Activated CD4-positive, alpha-beta T cell treated with anti-CD3 and anti-CD28 coated beads for 48 hours (primary cell): ENCODE measurements around the gene IL31.

Experiments
- DNase-seq: peaks from one replicate; pipeline ENCODE4 v3.0.0-alpha.2; 2020

Gene IL31

GRCh38 chr12:122150127-122150681, 23.8 kb downstream of the IL31 start:
- no peak for DNase-seq

DNA sequence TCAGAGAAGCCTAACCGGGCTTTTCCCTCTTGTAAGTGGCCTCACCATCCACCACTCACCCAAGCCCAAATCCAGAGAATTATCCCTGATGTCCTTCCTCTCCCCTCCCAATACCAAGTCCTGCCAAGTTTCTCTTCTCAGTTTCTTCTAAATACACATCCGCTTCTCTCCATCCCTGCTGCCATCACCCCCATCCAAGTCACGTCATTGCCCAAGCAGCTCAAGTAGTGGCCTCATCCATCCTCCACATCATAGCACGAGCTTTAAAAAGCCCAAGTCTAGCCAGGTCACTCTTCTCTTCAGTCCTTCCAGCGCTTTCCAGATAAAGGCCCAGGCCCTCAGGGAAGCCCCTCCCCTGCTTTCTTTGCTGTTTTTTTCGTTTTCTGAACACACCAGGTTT, 25.4 kb downstream of the IL31 start:
- no peak for DNase-seq

- DNase-seq = no peak
Observed at GRCh38 chr12:122147514-122148290, 26.3 kb downstream of the IL31 start.

DNA sequence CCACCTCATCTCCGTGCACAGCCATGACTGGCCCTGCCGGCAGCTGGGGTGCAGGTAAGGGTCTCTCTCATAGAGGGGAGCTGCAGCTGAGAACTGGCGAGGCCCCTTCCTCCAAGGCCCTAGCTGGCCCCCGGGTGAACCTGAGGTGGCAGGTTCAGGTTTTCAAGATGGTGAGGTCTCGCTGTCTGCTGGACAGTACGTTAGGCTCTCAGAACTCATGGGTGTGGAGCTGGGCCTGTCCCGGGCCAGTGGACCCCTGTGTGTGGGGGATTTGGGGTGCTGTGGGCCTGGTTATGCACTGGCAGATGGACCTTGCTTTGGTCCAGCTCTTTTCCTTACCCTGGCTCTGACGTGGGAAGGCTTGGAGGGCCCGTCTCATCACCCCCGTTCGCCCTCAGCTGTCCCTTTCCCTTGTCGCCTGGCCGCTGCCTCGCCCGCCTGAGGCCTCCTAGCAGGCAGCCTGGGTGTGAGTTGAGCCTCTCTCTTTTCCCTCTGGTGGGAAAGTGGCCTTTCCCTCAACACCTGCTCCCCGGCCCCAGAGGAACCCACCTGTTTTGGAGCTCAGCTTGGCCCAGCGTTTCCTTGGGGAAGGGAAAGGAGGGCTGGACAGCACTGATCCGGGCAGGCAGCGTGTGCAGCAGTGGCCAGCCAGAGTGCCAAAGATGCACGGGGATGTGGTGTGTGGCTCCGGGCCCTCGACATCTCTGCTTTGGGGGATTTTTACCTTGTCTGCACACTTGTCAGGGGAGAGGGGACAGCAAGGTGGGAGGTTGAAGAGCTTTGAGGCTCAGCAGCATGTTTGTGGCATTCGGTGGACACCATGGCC, 28.3 kb downstream of the IL31 start:
- no peak for DNase-seq

- no peak for DNase-seq
Observed at GRCh38 chr12:122144885-122145284, 29.1 kb downstream of the IL31 start.

DNA sequence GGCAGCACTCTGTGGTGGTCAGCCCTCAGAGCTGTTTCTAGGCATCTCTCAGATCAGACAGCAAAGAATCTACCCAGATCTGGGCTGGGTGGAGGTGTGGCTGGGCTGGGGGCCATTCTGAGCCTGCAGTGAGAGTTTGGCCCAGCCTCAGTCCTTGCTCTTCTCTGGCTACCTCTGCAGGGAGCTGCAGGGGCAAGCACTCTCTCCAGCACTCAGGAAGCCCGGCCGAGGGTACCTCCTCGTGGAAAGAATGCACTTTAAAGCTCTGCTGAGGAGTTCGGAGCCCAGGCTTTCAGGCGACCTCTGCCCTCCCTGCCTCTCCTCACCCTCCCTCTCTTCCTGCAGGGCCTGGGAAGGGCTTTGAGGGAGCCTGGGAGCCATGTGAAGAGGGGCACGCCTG, 31.2 kb downstream of the IL31 start:
- DNase-seq = no peak

DNA sequence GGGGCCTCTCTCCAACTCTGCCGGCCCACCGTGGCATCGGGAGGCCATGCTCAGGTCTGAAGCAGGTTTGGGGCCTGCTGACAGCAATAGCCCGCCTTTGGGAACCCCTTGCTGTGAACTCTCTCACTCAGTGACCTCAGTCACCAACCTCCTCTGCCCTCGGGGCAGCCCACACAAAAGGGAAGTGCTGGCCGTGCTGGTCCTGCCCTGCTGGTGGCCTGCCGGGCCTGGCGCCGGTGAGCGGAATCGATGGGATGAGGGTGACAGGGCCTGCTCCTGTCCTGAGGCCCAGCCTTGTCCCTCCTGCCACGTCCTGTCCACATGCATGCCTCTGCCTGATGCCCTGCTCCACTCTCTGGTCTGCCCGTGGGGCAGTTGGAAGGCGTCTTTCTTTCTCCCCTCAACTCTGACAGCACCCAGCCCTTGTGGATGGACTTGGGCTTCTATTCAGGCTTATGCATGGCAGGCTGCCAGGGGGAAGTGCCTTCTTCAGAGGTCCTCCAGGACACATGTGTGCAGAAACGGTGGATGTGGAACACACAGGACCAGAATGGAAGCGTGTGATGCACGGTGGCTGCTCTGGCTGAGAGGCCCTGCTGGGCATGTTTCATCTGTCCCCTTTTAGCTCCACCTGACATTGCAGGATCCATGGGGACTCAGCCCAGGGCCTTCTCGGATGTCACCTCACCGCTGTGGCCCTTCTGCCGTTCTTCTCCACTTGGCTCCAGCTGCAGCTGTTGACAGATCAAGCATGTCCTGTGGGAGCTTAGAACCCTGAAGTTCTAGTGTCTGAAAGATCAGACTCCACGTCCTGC, 31.9 kb downstream of the IL31 start:
- DNase-seq = no peak

DNA sequence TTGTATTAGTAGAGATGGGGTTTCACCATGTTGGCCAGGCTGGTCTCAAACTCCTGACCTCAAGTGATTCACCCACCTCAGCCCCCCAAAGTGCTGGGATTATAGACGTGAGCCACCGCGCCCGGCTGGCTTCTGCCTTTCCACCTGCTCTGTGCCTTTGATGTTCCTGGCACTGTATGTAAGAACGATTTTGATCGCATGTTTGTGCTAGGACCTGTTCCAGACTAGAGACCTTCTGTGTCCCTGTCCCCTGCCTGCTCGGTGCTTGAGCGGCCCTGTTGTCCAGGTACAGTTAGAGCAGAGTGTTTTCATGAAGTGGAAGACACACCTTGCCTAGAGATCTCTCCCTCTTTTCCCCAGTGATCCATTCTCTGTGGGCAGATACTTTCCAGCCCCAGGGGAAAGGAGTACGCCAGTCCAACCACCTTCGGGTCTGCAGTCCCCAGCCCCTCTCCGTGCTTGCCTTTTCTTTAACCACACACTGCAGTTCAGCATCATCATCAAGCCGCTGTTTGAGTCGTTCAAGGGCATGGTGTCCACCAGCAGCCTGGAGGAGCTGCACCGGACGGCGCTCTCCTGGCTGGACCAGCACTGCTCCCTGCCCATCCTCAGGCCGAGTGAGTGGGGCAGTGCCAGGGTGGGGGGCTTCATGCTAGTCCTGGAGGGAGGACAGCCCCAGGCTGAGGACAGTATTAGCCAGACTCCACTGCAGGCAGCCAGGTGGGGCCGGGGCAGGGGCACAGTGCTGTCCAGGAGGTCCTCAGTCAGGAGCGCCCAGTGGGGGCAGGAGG, 33.4 kb downstream of the IL31 start:
- DNase-seq = no peak

- DNase-seq = no peak
Observed at GRCh38 chr12:122139941-122140340, 34.1 kb downstream of the IL31 start.

GRCh38 chr12:122139266-122139665, 34.8 kb downstream of the IL31 start:
- DNase-seq = no peak

DNA sequence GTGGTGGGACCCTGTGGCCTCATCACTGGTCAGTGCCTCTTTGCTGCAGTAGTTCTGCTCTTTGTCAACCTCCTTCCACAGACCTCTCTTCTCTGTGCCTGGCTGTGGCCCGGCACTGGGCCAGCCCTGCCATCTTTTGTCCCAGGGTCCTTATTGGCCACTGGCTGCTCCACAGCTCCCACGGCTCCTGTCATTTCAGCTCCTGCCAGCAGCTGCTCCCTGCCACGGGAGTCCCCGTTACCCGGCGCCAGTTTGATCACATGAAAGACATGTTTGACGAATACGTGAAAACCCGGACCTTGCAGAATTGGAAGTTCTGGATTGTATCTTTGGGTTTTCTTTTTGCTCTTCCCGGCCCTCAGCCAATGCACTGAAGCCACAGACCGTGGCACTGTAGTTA, 35.4 kb downstream of the IL31 start:
- DNase-seq = no peak

DNA sequence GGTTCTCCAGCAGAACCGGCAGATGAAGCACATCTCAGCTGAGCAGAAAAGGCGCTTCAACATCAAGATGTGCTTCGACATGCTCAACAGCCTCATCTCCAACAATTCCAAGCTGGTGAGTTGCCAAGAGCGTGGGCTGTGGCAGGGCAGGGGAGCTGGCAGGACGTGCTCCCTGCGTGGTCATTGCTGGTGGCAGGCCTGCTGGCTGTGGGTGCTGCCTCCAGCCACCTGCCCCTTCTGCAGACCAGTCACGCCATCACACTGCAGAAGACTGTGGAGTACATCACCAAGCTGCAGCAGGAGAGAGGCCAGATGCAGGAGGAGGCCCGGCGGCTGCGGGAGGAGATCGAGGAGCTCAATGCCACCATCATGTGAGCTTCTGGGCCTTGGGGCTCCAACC, 35.8 kb downstream of the IL31 start:
- DNase-seq = no peak

DNA sequence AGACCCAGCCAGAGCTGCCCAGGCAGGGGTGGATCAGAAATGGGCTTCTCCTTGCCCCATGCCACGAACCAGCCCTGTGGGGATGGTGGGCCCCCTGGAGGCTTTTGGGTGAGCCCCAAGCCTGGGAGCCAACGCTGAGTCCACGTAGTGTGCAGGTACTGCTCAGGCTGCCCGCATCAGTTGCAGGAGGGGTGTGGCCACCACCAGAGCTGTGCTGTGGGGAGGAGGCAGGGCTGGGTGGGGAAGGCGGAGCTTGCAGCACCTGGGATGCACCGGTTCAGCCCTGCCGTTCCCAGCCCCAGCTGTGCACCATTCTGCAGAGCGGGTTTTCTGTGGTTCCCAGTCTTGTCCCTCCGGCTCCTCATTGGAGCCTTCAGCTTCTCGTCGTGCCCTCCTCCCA, 36.3 kb downstream of the IL31 start:
- DNase-seq = peak; percentile 18

GRCh38 chr12:122137229-122137628, 36.8 kb downstream of the IL31 start:
- DNase-seq = peak; percentile 18

DNA sequence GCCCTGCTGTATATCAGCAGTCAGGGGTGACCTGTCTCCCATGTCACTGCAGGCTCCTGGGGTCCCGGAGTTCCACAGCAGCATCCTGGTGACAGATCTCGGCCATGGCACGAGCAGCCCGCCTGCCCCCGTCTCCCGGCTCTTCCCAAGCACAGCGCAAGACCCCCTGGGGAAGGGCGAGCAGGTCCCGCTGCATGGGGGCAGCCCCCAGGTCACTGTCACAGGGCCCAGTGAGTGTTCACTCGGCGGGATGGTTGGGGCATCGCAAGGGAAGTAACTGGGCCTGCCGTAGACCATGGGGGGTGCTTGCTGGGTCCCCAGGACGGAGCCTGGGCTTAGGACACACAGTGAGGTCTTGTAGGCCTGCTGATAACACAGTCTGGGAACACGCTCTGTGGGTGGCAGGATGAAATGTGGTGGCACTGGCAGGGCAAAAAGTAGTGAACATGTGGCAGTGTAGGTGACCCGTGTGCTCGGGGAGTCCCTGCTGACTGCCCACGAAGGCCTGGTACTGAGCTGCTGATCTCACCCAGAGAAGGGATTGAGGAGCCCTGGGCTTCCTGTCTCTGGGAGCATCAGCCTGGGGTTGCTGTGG, 38.5 kb downstream of the IL31 start:
- DNase-seq = no peak

- DNase-seq = no peak
Observed at GRCh38 chr12:122133192-122133950, 40.6 kb downstream of the IL31 start.

- no peak for DNase-seq
Observed at GRCh38 chr12:122130150-122130549, 43.9 kb downstream of the IL31 start.

- DNase-seq = no peak
Observed at GRCh38 chr12:122129131-122129530, 44.9 kb downstream of the IL31 start.

DNA sequence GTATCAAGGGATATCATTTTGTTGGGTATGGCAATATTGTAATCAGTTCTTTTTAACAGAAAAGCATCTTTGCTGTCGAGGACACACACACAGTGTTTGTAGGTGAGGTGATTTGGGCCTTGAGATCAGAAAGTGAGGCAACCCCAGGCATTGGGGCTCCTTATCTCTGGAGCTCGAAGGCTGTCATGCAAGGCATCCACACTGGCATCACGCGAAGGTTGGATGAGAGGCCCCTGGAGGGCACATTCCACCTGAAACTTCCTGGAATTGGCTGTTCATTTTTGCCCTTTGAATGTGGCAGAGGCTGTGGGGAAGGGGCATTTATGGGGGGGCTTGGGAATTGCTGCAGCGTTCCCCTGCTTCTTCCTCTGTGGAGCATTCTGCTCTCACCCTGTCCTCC, 45.5 kb downstream of the IL31 start:
- no peak for DNase-seq

- no peak for DNase-seq
Observed at GRCh38 chr12:122127839-122128238, 46.2 kb downstream of the IL31 start.
